Central memory CD4-positive, alpha-beta T cell (primary cell): ENCODE results near the gene LSAMP.

Source experiments
- DNase-seq: peaks from one replicate; pipeline ENCODE4 v3.0.0; 2022

The LSAMP gene

DNA sequence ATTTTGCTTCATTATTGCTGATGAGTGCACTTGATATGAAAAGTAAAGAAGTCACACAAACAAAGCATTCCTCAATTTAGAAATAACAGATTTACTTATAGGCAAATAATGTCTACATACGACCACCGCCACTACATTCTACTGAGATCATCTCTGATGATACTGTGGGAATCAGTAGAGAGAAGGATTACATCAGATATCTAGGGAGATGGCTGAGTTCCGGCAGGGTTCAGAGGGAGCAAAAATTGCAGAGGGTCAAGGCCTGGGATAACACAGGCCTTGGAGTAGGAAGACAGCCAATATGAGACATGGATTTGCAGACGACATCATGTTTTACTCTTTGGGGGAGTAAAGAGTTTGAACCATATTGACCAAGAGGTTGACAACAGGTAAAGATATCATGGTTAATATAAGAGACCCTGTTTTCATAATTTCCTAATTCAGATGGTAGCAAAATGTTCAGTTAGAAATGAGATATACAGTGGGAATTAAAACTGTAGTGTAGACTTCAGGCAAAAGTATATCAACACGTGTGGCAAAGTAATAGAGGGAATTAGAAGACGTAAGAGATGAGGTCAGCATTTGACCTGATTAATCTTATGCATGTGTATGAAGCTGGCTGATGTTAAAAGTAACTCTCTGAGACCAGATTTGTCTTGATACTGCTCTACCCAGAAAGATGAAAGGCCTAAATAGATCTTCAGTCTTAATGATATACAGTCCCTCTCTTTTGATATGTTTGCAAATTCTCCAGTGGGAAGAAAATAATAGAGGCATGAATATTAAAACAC lies 15.6 kb downstream of the LSAMP start:
- no peak for DNase-seq

DNA sequence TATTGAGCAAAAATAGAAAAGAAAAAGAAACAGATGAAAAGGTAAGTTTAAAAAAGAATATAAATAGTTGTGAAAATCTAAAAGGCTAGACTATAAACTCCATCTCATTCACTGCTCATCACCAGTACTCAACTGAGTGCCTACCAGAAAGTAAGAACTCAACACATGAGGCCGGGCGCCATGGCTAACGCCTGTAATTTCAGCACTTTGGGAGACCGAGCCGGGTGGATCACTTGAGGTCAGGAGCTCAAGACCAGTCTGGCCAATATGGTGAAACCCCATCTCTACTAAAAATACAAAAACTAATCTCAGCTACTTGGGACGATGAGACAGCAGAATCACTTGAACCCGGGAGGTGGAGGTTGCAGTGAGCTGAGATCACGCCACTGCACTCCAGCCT lies 19.3 kb downstream of the LSAMP start:
- no peak for DNase-seq

DNA sequence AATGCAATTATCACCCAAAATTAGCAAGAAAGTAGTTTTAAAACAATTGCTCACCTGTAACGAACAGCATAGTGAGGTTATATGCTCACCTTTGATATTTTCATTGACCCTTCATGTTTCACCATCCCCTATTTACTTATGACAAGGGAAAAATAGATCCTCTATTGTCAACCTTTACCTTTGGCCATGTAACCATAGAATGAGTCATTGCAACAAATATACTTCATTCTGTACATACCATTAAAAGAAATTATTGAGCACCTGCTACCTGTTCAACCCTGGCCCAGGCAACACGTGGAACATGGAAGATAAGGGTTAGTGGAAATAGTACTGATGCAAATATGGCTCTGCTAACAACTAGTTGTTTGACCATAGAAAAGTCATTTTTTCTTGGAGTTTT lies 20.2 kb downstream of the LSAMP start:
- DNase-seq, result no peak

DNA sequence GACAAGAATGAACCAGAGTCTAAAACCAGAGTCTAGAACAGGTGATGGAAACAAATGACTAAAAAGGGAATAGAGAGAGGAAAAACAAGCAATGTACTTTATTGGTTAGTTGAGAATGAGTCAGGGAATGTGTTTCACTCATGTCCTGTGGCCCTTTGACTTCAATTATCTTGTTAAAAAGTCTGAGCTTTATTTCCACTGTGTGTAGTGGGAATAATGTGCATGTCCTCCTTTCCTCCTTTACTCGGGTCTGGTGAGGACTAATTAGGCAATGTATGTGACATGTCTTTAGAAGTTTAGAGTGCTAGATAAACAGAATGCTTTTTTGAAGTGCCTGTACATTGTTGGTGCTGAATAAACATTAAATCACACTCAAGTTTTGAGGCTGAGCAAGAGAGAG lies 21.3 kb downstream of the LSAMP start:
- no peak for DNase-seq

DNA sequence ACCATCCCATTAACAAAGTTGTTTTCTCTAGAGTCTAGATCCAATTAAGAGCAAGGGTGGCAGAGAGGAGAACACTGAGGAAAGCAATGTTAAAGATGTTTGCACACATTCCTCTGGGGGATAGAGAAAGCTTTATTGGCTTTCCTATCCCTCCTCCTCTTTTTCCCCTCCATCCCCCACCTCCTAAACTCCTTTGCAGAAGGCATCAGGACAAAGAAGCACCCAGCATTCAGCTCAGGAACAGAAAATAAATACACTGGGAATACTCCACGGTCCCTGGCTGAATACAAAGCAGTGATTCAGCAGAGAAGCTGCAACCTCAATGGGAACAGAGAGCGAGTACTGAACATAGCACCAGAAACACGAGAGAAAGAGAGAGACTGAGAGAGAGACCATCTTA lies 21.9 kb downstream of the LSAMP start:
- DNase-seq, result no peak

DNA sequence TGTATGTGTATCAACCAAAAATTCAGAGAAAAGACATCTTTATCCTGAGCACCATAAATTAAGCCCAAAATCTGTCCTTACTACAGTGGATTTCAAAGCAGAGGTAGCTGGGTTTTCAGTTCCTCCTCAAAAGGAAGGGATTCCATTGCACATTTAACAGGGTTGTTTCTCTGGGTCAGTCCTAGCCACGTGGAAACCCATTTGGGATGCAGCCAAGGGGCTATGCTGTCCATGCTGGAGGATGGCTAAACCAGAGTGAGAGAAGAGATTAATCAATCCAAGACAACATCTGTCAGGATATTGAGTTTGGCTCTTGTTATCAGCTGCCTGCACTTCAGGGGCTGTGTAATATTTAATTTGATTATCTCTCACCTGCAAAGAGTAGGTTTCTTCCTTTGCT lies 28.1 kb downstream of the LSAMP start:
- no peak for DNase-seq

DNA sequence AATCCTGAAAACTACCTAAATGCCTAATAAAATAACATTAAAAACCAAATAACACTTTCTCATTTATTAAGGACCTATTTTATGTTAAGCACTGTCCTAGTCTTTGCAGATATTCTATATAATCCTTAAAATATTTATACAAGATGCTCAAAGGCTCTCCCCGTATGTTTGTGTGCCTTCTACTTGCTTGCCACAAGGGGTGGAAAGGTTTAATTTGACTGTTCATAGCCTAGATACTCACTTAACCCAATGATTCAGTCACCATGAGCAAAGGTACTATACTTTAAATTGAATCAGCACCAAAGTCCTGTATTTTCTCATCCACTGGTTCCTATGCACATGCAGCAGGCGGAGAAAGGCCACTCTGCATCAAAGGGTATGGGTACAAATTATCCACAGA lies 32.0 kb downstream of the LSAMP start:
- DNase-seq, result no peak

DNA sequence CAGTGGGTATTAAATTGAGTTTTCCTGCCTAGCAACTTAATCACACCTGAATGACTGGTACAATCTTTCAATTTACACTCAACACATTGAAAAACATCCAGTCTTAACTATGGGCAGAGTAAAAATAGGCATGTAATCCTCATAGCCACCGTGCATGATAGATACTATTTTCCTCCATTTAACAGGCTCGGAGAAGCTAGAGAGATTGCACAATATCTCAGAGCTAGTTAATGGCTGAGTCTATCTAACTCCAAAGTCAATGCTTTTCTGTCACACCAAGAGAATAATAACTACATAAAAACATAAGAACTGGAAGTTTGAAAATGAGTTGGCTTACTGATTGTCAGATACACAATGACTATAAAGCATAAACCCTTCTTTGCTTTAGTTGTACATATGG lies 36.8 kb downstream of the LSAMP start:
- DNase-seq, result no peak

DNA sequence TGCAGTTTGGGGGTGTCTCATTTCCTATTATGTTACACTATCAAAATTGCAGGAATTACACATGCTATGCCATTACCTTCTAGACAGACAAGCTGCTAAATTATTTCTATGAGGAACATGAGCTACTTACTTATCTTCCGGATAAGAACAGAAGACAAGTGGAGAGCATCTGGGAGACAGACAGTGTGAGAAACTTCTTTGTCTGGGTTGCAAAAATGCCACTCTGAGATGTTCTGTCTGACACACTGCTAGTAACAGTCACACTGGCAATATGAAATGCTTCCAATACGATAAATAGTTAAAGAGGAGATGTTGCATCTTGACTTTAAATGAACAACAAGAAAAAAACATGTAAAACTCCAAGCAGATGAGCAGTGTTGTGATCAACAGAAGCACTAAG lies 40.1 kb downstream of the LSAMP start:
- DNase-seq, result no peak

DNA sequence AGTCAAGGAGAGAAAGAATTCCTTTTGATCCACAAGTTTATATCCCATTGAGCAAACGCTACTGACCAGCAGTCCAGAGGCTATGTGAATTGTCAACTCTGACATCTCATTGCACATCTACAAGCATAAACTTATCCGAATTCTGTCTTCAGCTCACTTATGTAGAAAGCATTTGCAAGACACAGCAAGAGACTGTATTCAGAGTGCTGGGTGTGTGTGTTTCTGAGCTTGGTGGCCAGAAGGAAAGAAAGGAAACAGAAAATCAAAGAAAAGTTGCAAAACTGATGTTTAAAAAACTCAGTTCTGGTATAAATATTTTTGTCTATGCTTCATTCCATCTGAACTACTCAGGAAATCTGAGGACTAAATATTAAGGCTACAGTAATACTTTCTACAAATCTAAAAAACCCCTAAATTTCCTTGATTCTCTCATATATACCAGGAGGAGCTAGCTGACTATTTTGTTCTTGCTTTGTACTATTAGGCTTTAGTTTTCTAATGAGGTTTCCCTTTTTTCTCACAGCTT lies 45.5 kb downstream of the LSAMP start:
- no peak for DNase-seq

DNA sequence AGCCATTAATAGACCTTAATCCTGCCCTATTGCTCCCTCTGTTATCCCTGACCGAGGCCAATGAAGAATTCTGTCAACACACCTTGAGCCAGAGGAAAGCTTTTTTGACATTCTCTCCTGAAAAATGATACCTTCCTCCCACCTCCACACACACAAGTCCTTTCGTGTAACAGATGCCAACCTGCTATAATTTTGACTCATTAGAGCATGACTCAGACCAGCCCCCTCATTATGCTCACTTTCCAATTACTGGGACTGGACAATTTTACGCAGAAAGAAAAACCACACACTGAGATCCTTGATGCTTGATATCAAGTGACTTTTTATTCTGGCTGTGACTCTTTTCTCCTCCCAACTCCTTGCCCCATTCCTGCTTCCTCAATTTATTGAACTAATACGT lies 50.9 kb downstream of the LSAMP start:
- DNase-seq, result no peak

DNA sequence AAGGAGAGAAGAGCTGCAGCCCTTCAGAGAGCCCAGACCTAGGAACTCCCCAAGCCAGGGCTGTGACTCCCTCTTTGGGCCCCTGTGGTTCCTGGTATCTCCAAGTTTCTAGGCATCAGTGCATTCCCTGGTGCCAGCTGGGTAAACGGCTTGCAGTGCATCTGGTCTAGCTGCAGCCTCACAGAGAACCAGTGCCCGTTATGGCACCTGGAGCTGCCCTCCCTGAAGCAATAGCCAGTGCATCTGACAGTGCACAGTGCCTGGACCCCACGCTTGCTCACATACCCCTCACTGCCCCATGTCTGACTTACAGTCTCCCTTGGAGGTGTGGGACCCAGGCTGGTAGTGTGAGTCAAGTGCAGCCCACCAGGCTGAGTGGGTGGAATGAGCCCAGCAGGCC lies 52.1 kb downstream of the LSAMP start:
- no peak for DNase-seq

DNA sequence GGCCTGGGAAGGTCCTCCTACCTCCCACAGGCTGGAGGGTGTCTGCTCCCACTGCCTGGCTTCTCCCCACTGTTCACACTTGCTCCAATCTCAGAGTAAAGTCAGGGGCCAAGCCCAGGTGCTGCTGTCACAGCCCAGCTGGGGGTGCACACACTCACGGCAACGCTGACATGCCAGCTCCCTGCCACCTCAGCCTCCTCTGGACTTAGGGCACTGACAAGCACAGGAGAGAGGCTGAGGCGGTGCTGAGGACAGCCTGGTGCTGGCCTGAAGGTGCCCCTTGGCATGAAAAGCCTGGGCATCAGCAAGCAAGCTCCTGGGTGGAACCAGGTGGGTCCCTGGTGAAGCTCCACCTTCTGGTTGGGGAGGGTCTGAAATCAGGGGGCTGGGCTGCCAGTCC lies 53.0 kb downstream of the LSAMP start:
- DNase-seq, result no peak

DNA sequence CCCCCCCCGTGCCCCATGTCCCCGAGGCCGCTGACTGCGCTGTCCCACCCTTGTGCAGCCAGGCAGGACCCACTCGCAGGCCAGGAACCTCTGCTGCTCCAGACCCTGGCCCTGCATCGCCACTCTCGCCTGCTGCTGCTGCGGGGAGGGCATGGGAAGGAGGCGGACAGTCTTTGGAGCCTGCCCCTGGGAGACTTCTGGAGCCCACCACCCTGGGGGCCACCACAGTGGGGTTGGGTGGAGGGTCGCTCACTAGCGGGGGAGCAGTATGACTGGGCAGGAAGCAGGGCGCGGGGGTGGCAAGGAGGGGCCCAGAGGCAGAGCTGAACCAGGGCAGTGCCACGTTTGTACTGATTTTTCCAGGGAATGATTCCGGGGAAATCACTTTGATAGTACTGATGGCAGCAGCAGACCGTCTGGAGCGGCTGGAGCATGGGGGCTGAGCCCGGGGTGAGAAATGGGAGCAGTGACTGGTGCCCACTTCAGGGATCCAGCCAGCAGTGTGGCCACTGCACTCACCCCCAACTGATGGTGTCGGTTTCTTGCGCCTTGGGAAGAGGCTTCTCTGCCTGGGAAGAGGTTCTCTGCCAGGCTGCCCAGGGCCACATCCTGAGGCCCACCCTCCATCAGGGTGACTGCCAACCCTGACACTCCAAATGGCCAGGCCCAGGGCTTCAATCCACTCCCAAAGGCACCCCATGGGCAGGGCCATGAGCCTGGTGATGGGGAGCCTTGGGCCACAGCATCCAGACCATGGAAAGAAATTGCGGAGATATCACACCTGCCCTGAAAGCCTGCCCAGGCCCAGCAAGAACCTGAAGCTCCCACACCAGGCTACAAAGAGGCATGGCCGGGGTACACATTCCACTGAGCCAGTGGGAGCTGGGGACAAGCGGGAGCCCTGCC lies 53.7 kb downstream of the LSAMP start:
- DNase-seq, result no peak

DNA sequence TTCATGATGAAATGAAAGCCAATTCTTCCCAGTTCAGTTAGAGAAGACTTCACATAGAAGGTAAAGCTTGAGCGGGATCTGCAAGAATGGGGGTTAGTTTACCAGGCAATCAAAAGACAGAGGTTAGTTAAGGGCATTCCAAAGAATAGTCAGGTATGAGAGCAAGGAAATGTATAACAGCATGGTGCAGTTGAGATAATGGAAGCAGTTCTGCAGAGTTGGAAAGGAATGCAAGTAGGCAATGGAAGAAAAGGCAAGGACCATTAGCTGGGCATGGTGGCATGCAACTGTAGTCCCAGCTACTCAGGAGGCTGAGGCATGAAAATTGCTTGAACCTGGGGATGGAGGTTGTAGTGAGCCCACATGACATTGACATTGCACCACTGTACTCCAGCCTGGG lies 55.0 kb downstream of the LSAMP start:
- no peak for DNase-seq

DNA sequence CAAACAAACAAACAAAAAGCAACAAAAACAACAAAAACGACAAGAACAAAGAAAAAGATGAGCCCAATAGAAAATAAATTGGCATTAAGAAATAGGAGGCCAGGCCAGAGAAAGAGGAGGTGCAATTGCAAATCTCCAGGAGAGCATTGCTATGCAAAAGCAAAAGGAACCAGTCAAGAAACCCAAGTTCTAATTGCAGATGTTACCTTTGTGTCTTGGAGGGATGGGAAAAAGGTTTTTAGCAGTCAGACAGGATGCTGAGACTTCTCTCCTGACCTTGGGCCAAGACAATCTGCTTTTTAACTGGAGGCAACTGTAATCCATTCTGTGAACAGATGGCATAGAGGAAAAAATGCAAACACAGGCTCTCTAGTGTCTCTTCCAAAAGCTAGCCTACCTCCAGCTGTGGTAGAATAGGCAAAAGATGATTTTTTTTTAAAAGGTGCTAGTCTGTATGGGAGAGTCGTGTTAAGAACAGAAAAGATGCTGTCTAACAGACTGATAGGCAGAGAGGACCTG lies 56.4 kb downstream of the LSAMP start:
- DNase-seq, result no peak

DNA sequence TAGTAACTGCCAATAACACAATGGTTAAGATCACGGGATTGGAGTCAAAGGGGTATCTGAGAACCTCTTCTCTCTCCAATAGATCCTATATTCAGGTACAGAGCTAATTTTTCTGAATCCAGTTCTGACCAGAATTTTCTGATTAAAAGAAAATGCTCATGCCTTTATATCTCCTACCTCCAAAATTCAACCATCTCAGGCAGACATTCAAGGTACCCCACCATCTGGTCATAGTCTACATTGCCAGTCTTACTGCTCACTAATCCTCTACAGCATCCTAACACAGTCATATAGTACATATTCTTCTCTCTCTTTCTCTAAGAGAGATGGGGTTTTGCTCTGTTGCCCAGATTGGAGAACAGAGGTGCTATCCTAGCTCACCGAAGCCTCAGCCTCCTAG lies 59.1 kb downstream of the LSAMP start:
- DNase-seq, result no peak

DNA sequence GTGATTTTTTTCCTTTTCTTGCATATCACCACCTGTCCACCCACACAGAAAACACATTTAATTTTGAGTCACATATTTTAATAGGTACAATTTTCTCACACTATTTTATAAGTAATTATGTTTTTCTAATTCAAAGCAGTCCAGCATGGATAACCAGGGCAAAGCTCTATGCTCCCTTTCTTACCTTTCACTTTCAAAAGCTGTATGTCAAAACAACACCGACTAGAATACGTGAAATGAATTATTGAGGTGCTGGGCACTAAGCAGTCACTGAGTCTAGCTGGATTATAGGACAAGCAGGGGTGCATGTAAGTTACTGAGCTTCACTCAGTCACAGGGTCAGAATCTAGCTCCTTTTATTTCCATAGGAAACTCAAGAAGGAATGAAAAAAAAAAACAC lies 60.6 kb downstream of the LSAMP start:
- DNase-seq, result no peak

DNA sequence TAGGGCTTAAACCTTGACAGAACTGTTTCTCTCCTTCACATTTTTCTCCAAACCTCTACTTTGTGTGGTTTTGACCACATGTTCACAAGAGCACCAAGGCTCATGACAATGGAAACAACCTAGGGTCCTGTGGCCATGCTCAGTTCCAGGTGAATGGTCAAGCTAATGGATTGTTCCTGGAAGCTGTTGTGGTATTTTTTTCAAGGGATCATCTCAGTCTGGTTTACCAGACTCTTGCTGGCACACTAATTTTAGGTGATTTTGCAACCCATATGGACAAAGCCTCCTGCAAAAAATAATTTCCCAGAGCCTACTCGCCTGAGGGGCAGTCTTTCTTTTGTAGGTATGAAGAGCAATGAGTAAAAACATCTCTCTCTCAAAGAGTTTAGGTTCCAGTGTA lies 67.2 kb downstream of the LSAMP start:
- no peak for DNase-seq

DNA sequence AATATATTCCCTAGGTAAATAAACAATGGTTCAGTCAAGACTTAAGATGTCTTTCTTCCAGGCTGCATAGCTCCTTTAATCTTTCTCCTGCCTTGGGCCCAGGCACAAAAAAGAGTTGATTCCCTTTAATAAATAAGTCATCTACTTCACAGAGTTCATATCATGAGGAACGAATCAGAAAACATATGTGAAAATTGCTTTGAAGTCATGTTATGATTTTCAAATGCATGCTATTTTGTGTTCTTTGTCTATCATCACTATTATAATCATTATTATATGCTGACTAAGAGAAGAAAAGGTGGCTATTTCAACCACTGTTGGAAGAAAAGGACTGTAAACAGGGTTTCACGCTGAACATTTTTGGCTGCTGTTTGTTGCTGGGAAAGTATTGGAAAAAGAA lies 70.4 kb downstream of the LSAMP start:
- DNase-seq, result no peak

DNA sequence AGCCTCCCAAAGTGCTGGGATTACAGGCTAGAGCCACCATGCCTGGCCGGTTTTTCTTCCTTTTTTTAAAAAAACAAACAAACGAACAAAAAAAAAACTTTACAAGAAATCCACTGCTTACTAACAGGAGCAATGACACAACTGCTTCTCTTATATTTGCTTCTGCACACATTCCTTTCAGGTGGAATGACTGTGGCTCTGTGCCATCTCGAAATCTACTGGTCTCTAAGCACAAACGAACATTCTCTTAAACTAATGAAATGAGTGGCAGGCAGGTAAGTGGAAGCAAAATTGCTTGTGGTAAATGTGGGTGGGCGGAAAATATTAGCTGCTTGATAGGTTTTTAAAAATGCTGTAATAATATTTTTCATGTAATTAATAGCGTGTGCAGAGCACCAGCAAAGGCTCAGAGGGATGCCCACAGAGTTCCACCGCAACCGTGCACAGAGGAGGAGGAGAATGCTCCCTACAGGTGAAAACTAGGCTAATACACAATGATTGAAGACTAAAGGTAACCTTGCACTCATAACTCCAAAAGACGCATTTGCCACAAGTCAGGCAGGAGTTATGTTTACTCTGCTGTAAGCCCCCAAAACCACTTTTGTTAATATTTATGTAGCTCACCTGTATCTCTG lies 77.4 kb downstream of the LSAMP start:
- DNase-seq, result no peak

DNA sequence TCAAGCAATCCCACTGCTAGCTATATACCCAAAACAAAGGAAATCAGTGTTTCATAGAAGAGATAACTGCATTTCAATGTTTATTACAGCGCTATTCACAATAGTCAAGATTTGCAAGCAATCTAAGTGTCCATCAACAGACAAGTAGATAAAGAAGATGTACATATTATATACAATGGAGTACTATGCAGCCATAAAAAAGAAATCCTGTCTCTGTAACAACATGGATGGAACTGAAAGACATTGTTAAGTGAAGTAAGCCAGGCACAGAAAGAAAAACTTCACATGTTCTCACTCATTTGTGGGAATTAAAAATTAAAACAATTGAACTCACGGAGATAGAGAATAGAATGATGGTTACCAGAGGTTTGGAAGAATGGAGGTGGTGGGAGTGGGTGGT lies 89.2 kb downstream of the LSAMP start:
- DNase-seq, result no peak

DNA sequence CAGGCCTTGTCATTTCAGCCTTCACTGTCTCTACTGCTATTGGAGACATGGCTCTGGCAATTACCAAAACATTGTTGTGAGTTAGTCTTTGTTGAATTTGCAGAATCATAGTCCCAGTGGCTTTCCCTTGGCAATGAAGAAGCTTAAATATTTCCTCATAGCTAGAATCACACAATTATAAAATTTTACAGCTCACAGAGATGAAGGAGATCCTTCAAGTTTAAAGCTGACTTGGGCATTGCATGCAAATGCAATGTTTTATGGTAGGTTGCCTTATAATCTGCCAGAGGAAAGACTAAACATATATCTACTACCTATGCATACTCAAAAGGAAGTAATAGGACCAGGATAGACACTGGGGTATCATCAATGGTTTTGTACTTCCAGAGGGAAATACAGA lies 90.9 kb downstream of the LSAMP start:
- DNase-seq, result no peak
